Neural progenitor cell (in vitro differentiated cells): Measurements from ENCODE around the gene RPRD2. TPM values are rescaled to one million over a fixed set of nuclear protein-coding genes. Genes with fewer than 3 reads are reported as not detected.

Source experiments
- DNase-seq: peaks from one replicate; pipeline ENCODE4 v3.0.0-alpha.2; 2016; ENCODE audit warnings: low spot score
- H2AFZ ChIP-seq: fragments of 200-600 bp; sonication (generic); replicated peaks from 2 replicates; pipeline ENCODE4 v1.6.1; 2016; ENCODE audit warnings: antibody characterized with exemption
- H3F3A ChIP-seq: fragments of 200-600 bp; sonication (generic); 2 replicates; pipeline ENCODE4 v1.6.1; 2016; ENCODE audit warnings: antibody characterized with exemption, low read depth
- H3K27ac ChIP-seq: fragments of 200-600 bp; sonication (generic); 2 replicates; pipeline ENCODE4 v1.5.1; 2016; ENCODE audit warnings: mild to moderate bottlenecking
- H3K27me3 ChIP-seq: fragments of 200-600 bp; sonication (generic); 2 replicates; pipeline ENCODE4 v1.6.1; 2016; ENCODE audit warnings: mild to moderate bottlenecking, moderate library complexity
- H3K36me3 ChIP-seq: fragments of 200-600 bp; sonication (generic); 2 replicates; pipeline ENCODE4 v1.5.1; 2016
- H3K4me1 ChIP-seq: fragments of 200-600 bp; sonication (generic); 2 replicates; pipeline ENCODE4 v1.6.1; 2016; ENCODE audit warnings: mixed run types
- H3K4me2 ChIP-seq: fragments of 200-600 bp; sonication (generic); 2 replicates; pipeline ENCODE4 v1.6.1; 2016
- H3K4me3 ChIP-seq: fragments of 200-600 bp; sonication (generic); 2 replicates; pipeline ENCODE4 v1.5.1; 2016
- H3K79me2 ChIP-seq: fragments of 200-600 bp; sonication (generic); 2 replicates; pipeline ENCODE4 v1.6.1; 2016; ENCODE audit warnings: low read depth
- H3K9ac ChIP-seq: fragments of 200-600 bp; sonication (generic); 2 replicates; pipeline ENCODE4 v1.6.1; 2016
- H3K9me3 ChIP-seq: fragments of 200-600 bp; sonication (generic); 2 replicates; pipeline ENCODE4 v1.5.1; 2016; ENCODE audit warnings: low read depth
- H4K20me1 ChIP-seq: fragments of 200-600 bp; sonication (generic); 2 replicates; pipeline ENCODE4 v1.6.1; 2016; ENCODE audit warnings: low read depth
- H3K27ac Mint-ChIP-seq: 3 replicates; pipeline ENCODE4 v1.8.0; 2021; ENCODE audit warnings: mixed read lengths
- H3K27me3 Mint-ChIP-seq: 2 replicates; pipeline ENCODE4 v1.8.0; 2022; ENCODE audit warnings: low read depth, mild to moderate bottlenecking, inconsistent platforms, moderate library complexity, mixed read lengths; ENCODE audit not compliant: insufficient read depth
- H3K36me3 Mint-ChIP-seq: 3 replicates; pipeline ENCODE4 v1.8.0; 2021; ENCODE audit warnings: mixed read lengths
- H3K4me1 Mint-ChIP-seq: 3 replicates; pipeline ENCODE4 v1.8.0; 2021; ENCODE audit warnings: mixed read lengths
- H3K4me3 Mint-ChIP-seq: 3 replicates; pipeline ENCODE4 v1.8.0; 2021; ENCODE audit warnings: mild to moderate bottlenecking, moderate library complexity, mixed read lengths
- H3K9me3 Mint-ChIP-seq: 3 replicates; pipeline ENCODE4 v1.8.0; 2020; ENCODE audit warnings: mixed read lengths
- CTCF ChIP-seq: fragments of 200-600 bp; sonication (generic); IDR thresholded peaks from 2 replicates; pipeline ENCODE4 v1.5.1; 2017; ENCODE audit warnings: antibody characterized with exemption, mild to moderate bottlenecking
- EZH2 ChIP-seq: fragments of 200-600 bp; sonication (generic); IDR thresholded peaks from 2 replicates; pipeline ENCODE4 v1.6.1; 2017; ENCODE audit warnings: antibody characterized with exemption, mild to moderate bottlenecking, moderate library complexity
- EZH2phosphoT487 ChIP-seq: fragments of 200-600 bp; sonication (generic); IDR thresholded peaks from 2 replicates; pipeline ENCODE4 v1.6.1; 2017; ENCODE audit warnings: antibody characterized with exemption
- total RNA-seq: library from RNA; depleted of rRNA; stranded (reverse); fragments of >200 nt; gene quantifications from 2 replicates; pipeline ENCODE4 v1.2.3, GENCODE V29; 2015; ENCODE audit warnings: low replicate concordance

RPRD2 gene
- total RNA-seq, 1 donor from 2014 or later, result 20.0 TPM

DNA sequence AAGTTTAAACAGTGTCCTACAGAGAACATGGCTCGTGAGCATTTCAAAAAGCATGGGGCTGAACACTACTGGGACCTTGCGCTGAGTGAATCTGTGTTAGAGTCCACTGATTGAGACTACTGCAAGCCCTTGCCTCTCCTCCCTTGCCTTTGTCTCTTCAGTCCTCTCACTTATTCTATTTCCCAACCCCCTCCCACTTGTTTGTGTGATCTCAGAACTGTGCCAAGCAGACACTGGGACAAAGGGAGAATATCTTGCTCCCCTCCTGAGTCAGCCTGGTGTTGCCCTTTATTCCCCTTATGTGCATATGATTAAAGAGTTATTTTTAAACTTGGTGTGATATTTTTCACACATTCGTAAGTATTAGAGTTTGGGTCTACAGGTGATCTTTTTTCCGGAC, 11.1 kb upstream of the RPRD2 start:
- H3K79me2 ChIP-seq, result no peaks in the 10 kb centered on the region
- no peaks in the 10 kb centered on the region for H3K4me1 ChIP-seq
- Mint-ChIP-seq H3K4me1 (no peaks in the 10 kb centered on the region), H3K36me3 (peaks cover 22% of the 10 kb centered on the region), H3K4me3 (no peak overlapping the region), H3K27me3 (peaks cover 2% of the 10 kb centered on the region), H3K27ac (no peak overlapping the region), H3K9me3 (no peaks in the 10 kb centered on the region)
- H3F3A ChIP-seq, result peaks cover 2% of the 10 kb centered on the region
- no peaks in the 10 kb centered on the region for H4K20me1 ChIP-seq
- TF ChIP-seq EZH2phosphoT487 (no peak), EZH2 (no peak), CTCF (no peak)
- H3K9me3 ChIP-seq, result no peaks in the 10 kb centered on the region
- no peak overlapping the region for H3K4me2 ChIP-seq
- no peak overlapping the region for H2AFZ ChIP-seq
- no peak for DNase-seq
- H3K4me3 ChIP-seq, result no peak overlapping the region
- H3K27me3 ChIP-seq, result no peaks in the 10 kb centered on the region
- no peak overlapping the region for H3K9ac ChIP-seq
- no peak overlapping the region for H3K27ac ChIP-seq
- H3K36me3 ChIP-seq, result peaks cover 12% of the 10 kb centered on the region

GRCh38 chr1:150362721-150363425, 1.1 kb upstream of the RPRD2 start:
- Histone ChIP-seq H3K4me2 (peak overlapping the region; percentile 91), H3K79me2 (peaks cover 38% of the 10 kb centered on the region), H3K36me3 (no peaks in the 10 kb centered on the region), H3K27ac (peak overlapping the region; percentile 99), H3F3A (peaks cover 32% of the 10 kb centered on the region), H3K27me3 (no peaks in the 10 kb centered on the region), H4K20me1 (no peaks in the 10 kb centered on the region), H3K4me3 (peak overlapping the region; percentile 77), H3K9ac (peak overlapping the region; percentile 79), H3K9me3 (no peaks in the 10 kb centered on the region), H2AFZ (peak overlapping the region; percentile 91), H3K4me1 (peaks cover 18% of the 10 kb centered on the region)
- TF ChIP-seq EZH2phosphoT487 (no peak), CTCF (no peak)
- peak overlapping the region; percentile 100 for H3K4me3 Mint-ChIP-seq
- H3K27me3 Mint-ChIP-seq, result peaks cover 6% of the 10 kb centered on the region
- peak overlapping the region; percentile 99 for H3K27ac Mint-ChIP-seq
- DNase-seq, result no peak
- no peaks in the 10 kb centered on the region for H3K9me3 Mint-ChIP-seq
- H3K4me1 Mint-ChIP-seq, result peaks cover 28% of the 10 kb centered on the region
- H3K36me3 Mint-ChIP-seq, result peaks cover 8% of the 10 kb centered on the region

- peaks cover 5% of the 10 kb centered on the region for H3K27me3 Mint-ChIP-seq
- no peaks in the 10 kb centered on the region for H3K9me3 ChIP-seq
- DNase-seq, result peak; percentile 89
- peaks cover 10% of the 10 kb centered on the region for H3K36me3 Mint-ChIP-seq
- no peaks in the 10 kb centered on the region for H3K27me3 ChIP-seq
- H3K4me1 ChIP-seq, result peaks cover 18% of the 10 kb centered on the region
- H2AFZ ChIP-seq, result peak overlapping the region; percentile 60
- no peaks in the 10 kb centered on the region for H3K9me3 Mint-ChIP-seq
- H3K4me3 Mint-ChIP-seq, result peak overlapping the region; percentile 100
- H3K27ac Mint-ChIP-seq, result peak overlapping the region; percentile 99
- peak overlapping the region; percentile 91 for H3K4me2 ChIP-seq
- TF ChIP-seq EZH2phosphoT487, result no peak
- no peak for TF ChIP-seq EZH2
- TF ChIP-seq CTCF, result peak; percentile 29
- peak overlapping the region; percentile 65 for H3K9ac ChIP-seq
- peaks cover 28% of the 10 kb centered on the region for H3K4me1 Mint-ChIP-seq
- H3K79me2 ChIP-seq, result peaks cover 53% of the 10 kb centered on the region
- peak overlapping the region; percentile 91 for H3K27ac ChIP-seq
- peaks cover 30% of the 10 kb centered on the region for H3F3A ChIP-seq
- H4K20me1 ChIP-seq, result no peaks in the 10 kb centered on the region
- no peaks in the 10 kb centered on the region for H3K36me3 ChIP-seq
- peak overlapping the region; percentile 77 for H3K4me3 ChIP-seq
These were observed 470 bp downstream of the RPRD2 start for GRCh38 chr1:150364231-150365003.
